ENCODE results near the gene ZNF534.
"Not testable (repeated sequence)": the region's sequence is repeated elsewhere in the genome, so short reads cannot be mapped to it uniquely, and the experiment has no call there.

Gene ZNF534

DNA sequence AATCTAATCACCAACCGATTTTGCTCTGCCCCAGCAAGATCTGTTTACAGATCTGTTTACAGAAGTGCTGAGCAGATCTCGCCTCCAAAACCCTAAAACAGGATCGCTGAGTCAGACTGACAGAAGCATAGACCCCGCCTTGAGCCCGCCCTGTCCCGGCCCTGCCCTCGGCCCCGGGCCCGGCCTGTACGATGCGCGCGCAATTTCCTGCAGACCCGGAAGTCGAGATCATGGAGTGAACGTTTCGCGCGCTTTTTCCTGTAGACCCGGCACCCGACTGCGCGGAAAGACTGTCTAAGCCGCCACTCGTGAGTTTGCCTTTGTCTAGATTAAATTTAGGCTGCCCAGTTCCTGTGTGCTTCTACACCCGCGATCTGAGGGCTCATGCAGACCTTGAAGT, at the start of gene ZNF534:
Gene ZNF534 (plus strand): TSS at position 212 of the 400 bp plus-strand sequence. CDS start 2,327 bp downstream, outside the sequence.
- no peak for DNase-seq

DNA sequence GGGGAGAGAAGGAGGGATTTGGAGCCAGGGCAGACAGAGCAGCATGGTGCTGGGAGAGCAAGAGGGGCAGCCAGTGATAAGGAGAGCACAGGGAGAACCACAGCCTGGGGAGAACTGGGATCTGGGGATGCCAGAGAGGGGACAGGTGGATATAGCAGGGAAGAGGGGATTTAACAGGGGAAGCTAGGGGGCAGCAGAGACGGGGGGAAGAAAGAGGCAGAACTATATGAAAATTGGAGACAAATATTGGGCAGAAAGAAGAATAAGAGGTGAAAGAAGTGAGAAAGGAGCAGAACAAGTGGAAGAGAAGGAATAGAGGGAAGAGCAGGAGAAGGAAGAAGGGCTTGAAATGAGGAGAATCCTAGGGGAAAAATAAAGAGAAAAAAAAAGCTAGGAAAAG, 37.8 kb upstream of the ZNF534 start:
- no peak for DNase-seq

DNA sequence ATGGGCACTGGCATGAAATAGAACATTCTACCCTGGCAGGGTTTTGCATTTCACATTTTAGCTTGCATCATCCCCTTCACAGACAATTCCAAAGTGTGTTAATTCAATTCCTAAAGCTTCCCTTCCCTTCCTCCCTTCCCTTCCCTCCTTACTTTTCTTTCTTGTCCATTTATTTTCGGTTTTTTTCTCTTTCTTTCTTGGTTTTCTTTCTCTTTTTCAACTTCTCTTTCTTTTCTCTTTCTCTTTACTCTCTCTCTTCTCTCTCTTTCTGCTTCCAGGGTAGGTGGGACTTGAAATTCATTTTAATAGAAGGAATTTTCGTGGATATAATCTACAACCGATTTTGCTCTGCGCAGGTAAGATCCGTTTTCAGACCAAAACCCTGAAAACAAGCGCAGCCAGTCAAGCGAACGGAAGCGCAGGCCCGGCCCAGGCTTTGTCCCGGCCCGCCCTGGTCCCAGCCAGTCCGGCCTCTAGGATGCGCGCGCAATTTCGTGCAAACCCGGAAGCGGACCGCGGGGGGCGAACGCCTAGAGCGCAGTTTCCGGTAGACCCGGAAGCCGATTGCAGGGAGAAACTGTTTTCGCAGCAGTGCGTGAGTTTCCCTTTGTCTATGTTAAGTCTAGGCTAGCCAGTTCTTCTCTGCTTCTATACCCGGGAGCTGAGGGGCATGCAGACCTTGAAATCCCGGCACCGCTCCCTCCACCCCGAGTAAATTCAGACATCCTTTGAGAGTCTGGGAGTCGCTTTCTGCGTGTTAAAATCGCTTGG, 31.5 kb upstream of the ZNF534 start, which contains the start of gene ZNF528:
Gene ZNF528 (plus strand): TSS at position 540 of the 771 bp plus-strand sequence. CDS start 4,165 bp downstream, outside the sequence.
- no peak for DNase-seq

DNA sequence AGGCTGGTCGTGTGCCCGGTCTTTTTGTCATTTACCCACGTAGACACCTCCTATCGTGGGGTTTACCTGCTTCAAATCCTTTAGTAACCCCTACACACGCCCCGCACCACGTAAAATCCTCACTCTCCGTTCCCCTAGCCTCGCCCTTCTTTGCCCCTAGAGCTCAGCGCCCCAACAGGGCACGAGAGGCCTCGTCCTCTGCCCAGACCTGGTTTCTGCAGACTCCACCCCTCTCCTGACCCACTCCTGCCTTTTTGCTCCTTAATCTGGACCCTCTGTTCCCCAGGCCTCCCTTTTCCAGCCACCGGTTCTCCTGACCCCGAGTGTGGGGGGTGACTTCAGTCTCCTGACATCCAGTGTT, 30.9 kb upstream of the ZNF534 start:
- no peak for DNase-seq

DNA sequence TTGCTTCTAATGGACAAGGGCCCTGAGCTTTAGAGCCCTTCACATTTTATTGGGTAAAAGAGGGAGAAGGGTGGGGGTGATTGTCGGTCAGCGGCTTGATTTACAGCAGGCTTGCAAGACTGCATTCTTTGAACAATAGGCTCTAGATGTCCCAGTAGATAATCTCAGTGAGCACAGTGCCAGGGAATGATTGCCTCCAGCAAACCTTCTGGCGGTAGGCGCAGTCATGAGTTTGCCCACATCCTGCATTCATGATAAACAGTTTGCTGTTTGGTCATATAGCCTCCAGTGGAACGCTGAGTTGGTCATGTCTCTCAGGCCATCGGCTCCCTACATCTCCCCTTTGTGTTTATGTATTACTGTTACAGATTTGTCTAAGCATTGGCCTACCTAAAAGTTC, 18.7 kb upstream of the ZNF534 start:
- DNase-seq = no peak

DNA sequence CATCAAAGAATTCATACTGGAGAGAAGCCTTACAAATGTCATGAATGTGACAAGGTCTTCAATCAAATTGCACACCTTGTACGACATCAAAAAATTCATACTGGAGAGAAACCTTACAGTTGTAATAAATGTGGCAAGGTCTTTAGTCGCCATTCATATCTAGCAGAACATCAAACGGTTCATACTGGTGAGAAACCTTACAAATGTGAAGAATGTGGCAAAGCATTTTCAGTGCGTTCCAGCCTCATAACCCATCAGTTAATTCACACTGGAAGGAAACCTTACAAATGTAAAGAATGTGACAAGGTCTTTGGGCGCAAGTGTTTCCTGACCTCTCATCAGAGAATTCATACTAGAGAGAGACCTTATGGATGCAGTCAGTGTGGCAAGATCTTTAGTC, 13.2 kb upstream of the ZNF534 start:
- no peak for DNase-seq

DNA sequence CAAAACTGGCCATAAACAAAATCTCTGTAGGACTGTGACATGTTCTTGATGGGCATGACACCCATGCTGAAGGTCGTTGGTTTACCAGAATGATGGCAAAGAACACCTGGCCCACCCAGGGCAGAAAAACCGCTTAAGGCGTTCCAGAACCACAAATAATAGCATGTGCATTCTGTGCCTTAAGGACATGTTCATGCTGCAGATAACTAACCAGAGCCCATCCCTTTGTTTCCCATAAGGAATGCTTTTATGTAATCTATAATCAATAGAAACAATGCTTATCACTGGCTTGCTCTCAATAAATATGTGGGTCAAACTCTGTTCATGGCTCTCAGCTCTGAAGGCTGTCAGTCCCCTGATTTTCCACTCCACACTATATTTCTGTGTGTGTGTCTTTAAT, 13.2 kb downstream of the ZNF534 start:
- DNase-seq = no peak

DNA sequence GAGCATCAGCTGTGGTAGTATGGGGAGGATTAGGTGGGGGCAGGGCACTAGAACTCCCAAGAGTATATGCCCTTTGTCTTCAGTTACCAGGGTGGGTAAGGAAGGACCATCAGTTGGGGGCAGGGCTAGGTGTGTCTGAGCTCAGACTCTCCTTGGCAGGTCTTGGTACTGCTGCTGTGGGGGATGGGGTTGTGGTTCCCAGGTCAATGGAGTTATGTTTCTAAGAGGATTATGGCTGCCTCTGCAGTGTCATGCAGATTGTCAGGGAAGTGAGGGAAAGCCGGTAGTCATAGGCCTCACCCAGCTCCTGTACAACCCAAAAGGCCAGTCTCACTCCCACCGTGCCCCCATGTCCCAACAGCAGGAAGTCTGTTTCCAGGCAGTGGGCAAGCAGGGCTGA, 15.6 kb downstream of the ZNF534 start:
- no peak for DNase-seq

DNA sequence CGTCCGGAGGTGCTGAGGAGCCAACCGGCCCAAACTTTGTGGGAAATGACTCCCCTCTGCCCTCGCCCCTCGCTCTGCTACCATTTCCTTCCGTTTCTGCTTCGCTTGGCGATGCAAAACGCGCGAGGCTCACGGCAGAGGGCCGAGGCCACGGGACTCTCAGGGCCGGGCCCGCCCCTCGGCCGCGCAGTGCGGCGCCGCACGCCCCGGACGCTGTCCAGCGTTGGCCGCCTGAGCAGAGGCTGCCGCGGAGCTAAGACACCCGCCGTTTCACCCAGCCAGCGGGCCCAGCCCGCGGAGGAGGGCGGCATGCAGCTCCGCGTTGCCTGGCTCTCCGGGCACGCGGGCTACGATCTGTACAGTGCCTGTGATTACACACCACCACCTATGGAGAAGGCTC, 22.3 kb downstream of the ZNF534 start:
- no peak for DNase-seq

DNA sequence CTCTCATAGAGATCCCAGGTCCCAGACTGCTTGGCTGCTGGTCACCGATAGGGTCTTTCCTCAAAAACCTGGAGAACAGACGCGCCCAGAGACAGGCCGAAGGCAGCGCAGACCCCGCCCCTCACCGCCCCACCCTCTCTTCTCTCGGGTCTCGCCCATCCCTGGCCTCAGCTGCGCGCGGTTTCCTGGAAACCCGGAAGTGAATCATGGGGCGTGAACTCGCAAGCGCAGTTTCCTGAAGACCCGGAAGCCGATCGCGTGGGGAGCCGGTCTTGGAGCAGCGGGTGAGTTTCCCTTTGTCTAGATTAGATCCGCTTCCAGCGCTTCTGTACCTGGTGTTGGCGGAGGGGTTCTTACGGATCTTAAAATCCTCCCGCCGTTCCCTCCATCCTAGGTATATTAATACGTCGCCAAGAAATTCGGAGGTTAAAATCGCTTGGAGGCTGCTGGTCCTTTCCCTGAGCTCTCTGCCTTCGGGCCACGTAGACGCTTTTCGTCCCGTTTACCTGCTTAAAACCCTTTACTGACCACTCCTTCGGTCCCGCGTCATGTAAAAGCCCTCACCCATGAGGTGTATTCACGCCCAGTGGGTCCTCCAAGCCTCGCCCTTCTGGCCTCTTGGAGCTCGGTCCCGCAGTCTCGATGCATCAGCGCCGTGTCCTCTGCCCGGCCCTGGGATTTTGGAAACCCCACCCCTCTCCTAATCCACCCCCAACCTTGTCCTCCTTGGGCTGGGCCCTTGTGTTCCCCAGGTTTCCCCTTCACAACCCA, 24.6 kb downstream of the ZNF534 start, which contains the start of gene ZNF578:
Gene ZNF578 (plus strand): TSS at position 230 of the 771 bp plus-strand sequence. CDS start 48,293 bp downstream, outside the sequence.
- no peak for DNase-seq

DNA sequence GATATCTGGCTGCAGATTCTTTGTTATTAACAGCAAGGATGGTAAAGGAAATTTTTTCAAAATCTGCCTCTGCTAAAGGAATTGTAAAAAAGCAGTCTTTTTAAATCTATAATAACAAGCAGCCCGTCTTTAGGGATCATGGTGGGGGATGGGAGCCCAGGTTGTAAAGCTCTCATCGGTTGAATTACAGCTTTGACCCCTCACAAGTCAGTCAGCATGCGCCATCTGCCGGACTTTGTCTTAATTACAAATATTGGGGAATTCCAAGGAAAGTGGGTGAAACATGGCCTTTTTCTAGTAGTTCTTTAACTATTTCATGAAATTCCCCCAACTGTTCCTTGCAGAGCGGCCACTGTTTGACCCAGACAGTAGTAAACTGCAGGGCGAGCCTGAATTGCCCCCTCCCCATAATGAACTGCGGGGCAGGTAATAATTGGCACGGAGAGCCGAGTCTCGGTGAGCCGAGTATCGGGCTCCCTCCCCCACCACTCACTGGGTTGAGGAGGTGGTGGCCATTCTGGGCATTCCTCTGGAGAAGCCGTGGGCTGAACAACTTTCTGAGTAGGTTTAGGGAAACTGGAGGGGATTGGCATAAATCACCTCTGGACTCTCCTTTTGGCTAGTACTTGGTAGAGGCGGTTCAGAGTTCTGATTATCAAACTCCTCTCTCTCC, 36.0 kb downstream of the ZNF534 start:
- no peak for DNase-seq

DNA sequence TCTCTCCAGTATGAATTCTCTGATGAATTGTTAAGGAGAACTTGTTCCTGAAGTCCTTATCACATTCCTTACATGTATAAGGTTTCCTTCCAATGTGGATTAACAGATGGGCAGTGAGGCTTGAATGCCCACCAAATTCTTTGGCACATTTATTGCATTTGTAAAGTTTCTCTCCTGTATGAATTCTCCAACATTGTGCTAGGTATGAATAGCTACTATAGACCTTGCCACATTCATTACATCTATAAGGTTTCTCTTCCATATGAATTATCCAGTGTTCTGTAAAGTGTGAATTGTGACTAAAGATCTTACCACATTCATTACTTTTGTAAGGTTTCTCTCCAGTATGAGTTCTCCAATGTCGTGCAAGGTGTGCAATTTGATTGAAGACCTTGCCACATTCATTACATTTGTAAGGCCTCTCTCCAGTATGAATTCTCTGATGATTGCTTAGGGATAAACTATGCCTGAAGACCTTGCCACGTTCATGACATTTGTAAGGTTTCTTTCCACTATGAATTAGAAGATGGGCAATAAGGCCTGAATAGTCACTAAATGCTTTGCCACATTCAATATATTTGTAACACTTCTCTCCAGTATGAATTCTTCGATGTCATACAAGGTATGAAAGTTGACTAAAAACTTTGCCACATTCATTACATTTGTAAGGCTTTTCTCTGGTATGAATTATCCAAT, 44.9 kb downstream of the ZNF534 start:
- DNase-seq = no peak

DNA sequence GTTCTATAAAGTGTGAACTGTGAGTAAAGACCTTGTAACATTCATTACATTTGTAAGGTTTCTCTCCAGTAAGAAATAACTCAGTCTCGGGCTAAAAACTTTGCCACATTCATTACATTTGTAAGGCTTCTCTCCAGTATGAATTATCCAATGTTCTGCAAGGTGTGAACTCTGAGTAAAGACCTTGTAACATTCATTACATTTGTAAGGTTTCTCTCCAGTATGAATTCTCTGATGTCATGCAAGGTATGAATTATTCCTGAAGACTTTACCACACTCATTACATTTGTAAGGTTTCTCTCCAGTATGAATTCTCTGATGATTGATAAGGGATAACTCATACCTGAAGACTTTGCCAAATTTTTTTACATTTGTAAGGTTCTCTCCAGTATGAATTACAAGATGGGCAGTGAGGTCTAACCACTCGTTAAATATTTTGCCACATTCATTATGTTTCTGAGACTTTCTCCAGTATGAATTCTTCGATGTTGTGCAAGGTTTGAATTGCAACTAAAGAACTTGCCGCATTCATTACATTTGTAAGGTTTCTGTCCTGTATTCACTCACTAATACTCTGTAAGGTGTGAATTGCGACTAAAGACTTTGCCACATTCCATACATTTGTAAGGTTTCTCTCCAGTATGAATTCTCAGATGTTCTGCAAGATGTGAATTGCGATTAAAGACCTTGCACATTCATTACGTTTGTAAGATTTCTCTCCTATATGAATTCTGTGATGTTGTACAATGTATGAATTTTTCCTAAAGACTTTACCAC, 45.6 kb downstream of the ZNF534 start:
- DNase-seq = no peak

DNA sequence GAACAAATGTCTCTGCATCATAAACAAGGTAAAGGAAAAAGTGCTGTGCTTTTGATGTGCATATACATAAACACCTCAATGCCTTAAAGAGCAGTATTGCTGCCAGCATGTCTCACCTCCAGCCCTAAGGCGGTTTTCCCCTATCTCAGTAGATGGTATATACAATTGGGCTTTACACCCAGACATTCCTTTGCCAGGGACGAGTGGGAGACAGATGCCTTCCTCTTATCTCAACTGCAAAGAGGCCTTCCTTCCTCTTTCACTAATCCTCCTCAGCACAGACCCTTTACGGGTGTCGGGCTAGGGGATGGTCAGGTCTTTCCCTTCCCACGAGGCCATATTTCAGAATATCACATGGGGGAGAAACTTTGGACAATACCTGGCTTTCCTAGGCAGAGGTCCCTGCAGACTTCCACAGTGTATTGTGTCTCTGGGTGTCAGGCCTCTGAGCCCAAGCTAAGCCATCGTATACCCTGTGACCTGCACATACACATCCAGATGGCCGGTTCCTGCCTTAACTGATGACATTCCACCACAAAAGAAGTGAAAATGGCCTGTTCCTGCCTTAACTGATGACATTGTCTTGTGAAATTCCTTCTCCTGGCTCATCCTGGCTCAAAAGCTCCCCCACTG, 55.3 kb downstream of the ZNF534 start:
- DNase-seq = not testable (repeated sequence)

DNA sequence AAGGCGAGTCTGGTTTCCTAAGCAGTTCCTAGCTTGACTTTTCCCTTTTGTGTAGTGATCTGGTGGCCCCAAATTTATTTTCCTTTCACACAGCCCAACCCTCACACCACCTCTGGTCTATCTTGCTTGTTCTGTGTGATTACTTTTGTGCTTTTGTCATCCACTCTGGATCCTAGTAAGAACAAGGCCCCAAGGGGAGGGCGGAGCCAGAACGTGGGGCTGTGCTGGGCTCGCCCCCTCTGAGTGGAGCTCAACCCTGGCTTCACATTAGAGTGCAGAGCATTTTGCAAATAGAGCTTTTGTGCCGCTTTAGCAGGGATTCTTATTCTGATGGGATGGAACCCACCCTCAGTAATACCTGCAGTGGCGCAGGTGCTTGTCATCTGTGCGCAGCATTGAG, 56.1 kb downstream of the ZNF534 start:
- not testable (repeated sequence) for DNase-seq

DNA sequence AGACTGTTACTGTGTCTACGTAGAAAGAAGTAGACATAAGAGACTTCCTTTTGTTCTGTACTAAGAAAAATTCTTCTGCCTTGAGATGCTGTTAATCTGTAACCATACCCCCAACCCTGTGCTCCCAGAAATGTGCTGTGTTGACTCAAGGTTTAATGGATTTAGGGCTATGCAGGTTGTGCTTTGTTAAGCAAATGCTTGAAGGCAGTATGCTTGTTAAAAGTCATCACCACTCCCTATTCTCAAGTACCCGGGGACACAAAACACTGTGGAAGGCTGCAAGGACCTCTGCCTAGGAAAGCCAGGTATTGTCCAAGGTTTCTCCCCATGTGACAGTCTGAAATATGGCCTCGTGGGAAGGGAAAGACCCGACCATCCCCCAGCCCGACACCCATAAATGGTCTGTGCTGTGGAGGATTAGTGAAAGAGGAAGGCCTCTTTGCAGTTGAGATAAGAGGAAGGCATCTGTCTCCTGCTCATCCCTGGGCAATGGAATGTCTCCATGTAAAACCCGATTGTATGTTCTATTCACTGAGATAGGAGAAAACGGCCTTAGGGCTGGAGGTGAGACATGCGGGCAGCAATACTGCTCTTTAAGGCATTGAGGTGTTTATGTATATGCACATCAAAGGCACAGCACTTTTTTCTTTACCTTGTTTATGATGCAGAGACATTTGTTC, 56.8 kb downstream of the ZNF534 start:
- DNase-seq = not testable (repeated sequence)

DNA sequence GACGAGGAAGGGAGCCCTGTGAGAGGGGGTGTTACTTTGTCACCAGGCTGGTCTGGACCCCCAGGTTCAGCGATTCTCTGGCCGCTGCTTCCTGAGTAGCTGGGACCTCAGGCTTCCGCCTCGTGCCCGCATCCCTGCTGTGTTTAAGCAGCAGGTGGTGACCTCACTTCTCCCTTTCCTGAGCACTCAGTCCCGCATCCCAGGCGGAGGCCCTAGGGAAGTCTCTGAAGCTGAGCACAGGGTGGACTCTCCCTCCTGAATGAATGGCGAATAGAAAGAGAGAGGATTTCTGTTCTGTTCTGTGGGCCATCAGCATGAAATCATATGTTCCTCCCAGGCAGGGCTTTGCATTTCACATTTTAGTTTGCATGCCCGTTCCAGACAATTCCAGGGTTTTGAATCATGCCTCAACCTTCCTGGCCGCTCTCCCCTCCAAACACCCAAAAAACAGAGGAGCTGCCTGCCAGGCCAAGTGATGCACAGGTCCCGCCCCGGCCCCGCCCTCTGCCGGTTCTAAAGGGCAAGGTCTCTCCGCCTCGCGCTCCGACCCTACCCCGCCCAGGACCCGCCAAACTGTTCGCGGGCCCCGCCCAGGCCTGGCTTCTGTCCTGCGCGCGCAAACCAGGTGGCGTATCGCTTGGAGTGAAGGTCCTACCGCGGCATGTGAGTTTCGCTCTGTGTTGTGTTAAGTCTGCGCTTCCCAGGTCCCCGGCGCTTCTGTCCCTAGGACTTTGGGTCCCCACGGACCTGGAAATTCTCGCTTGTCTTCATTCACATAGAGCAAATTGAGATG, 63.4 kb downstream of the ZNF534 start:
- no peak for DNase-seq

DNA sequence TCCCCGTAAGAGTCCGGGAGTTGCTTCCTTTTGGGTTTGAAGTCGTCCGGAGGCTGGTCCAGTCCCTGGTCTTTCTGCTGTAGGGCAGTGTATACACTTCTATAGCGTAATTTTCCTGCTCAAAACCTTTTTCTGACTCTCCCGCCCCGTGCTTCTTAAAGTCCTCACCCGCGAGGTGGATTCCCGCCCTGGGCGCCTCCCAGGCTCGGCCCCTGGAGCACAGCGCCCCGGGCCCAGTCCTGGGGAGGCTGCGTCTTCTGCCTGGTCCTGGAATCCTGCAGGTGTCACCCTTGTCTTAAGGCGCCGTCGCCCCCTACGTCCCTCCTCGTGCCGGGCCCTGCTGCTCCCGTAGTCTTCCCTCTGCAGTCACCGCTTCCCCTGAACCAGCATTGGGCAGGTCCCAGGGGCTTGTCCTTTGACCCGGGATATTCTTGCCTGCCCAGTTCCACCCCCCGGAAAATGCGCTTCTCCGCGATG, 64.1 kb downstream of the ZNF534 start:
- DNase-seq = no peak

DNA sequence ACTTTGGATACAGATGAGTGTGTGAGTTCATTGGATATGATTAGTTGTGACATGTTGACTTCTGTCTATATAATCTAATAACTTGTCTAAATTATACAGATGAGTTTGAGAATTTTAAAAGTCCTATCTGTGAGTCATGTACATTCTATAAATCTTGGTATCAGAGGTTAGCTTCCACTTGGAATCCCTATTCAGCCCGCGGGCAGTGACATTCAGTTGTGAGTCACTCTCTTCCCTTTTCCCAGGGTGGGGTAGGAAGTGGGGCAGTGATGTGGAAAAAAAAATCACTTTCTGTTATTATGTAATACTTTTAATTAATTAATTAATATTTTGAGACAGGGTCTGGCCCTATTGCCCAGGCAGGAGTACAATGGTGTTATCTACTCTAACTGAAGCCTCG, 65.6 kb downstream of the ZNF534 start:
- no peak for DNase-seq

DNA sequence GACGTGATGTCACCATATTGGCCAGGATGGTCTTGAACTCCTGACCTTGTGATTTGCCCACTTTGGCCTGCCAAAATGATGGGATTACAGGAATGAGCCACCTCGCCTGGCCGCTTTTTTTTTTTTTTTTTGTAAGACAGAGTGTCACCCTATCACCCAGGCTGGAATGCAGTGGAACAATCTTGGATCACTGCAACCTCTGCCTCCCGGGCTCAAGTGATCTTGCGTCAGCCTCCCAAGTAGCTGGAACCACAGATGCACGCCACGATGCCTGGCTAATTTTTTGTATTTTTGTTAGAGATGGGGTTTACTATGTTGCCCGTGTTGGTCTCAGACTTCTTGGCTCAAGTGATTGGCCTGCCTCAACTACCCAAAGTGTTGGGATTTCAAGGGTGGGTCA, 69.6 kb downstream of the ZNF534 start:
- no peak for DNase-seq
